SHP77 treated with DMSO at 0.1 percent for 48 hours (cell line): ENCODE results near the gene KIAA1671.
"Not testable (repeated sequence)": the region's sequence is repeated elsewhere in the genome, so short reads cannot be mapped to it uniquely, and the experiment has no call there.

ENCODE experiments used
- DNase-seq: peaks from one replicate; lab custom pipeline; 2025; lab: John Stamatoyannopoulos, UW

The KIAA1671 gene

GRCh38 chr22:25170426-25170980, 218.0 kb downstream of the KIAA1671 start:
- DNase-seq: no peak

- no peak for DNase-seq
Observed at GRCh38 chr22:25172153-25172552, 219.6 kb downstream of the KIAA1671 start.

DNA sequence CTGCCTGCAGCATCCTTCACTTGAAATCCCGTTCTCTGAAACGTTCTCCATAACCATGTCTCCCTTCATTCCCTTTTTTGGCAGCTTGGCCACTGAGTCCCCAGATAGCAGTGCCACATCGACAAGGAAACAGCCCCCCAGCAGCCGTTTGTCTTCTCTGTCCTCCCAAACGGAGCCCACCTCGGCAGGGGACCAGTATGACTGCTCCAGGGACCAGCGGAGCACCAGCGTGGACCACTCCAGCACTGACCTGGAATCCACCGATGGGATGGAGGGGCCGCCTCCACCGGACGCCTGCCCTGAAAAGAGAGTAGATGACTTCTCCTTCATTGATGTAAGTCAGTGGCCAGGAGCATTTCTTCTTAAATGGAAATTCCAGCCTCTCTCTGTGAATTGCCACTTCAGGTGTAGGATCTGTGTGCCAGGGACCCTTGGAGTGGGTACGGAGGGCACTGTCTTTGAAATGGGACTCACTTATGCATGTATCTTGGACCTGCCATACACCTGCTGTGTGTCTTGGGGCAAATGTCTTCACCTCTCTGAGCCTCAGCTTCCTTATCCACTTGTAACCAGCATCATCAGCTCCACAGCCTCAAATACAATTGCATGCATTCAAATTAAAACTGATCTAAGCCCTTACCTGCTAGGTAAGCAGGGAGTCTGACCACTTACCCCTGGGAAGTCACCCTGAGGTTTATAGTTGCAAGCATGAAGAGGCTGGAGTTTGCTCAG, 221.8 kb downstream of the KIAA1671 start:
- no peak for DNase-seq

DNA sequence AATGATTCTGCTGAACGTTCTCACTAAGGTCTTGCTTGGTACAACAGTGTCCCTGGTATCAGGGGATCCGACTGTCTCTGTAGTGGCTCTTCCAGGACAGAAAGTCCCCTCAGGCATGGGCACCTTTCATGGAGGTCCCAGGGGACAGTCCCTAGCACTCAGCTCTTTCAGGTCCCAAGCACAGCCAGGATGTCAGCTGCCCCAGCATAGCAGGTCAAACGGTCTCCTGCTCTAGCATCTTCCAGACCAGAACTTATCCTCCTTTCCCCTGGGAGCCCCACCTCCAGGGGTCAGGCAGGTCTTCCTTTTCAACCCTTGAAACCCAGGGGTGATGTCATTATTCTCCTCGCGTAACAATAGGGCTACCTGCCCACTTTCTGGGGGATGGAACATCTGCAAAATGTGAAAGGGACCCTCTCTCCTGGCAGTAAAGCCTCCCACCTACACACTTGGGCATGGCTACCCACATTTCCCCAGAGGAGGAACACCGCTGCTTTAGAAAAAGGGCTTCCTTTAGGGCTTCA, 222.4 kb downstream of the KIAA1671 start:
- no peak for DNase-seq

DNA sequence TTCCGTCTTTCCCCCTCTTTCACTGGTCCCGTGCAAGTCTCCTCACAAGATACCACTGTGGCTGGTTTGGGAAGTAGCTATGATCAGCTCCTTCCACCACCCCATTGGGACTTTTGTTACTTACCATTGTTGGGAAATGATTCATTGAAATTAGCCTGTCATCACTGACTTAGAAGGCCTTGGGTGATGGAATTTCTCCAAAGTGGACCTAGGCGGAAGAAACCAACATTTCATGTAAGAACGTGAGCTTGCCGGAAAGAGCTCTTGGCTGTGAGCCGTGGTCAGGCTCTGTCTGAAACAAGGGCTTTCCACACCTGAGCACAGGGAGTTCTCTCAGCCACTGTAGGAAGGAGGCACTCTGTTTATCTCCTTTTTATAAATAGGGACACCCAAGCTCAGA, 223.7 kb downstream of the KIAA1671 start:
- DNase-seq: no peak

DNA sequence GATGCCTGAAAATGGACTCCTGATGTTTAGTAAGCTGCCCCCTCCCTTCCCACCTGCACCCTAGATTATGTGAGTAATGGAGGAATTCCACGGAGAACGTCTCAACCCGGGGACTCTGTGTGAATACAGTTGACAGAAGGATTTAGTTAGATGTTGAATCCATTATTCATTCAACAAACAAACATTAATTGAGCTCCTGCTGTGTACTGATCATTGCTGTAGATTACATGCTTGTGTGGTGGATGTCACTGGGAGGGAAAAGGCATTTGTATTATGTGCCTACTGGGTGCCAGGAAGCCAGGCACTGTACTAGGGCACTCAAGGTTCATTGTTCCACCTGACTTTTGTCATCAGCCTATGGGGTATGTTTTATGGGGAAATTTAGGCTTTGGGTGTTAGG, 224.3 kb downstream of the KIAA1671 start:
- DNase-seq: no peak

DNA sequence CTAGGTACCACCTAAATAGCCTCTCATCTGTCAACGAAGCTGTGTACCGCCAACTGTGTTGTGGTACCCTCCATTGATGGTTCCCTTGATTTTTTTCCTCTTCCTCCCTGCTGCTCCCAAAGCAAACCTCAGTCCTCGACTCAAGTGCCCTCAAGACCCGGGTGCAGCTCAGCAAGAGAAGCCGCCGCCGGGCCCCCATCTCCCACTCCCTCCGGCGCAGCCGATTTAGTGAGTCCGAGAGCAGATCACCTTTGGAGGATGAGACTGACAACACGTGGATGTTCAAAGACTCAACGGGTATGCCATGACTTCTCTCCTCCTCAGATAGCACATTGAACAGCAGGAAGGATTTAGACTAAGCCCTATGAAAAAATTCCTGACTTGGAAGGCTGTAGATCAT, 224.7 kb downstream of the KIAA1671 start:
- no peak for DNase-seq

- no peak for DNase-seq
Observed at GRCh38 chr22:25177895-25178294, 225.4 kb downstream of the KIAA1671 start.

DNA sequence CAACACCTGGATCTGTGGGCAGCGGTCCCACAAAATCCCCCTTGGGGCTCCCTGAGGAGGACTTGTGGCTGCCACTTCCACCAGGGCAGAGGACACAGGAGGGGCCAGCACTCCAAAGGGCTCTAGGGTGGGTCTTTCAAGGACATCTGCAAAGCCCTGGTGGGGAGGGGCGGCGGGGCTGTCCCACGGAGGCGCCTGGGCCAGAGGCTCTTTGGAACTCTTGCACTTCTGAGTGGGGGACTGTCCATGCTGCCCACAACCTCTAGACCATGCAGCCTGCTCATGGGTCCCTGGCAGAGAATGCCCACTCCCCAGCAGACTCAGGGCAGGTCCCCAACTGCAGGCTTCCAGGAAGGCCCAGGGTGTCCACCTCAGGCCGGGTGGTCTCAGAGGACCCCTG, 225.8 kb downstream of the KIAA1671 start:
- not testable (repeated sequence) for DNase-seq

DNA sequence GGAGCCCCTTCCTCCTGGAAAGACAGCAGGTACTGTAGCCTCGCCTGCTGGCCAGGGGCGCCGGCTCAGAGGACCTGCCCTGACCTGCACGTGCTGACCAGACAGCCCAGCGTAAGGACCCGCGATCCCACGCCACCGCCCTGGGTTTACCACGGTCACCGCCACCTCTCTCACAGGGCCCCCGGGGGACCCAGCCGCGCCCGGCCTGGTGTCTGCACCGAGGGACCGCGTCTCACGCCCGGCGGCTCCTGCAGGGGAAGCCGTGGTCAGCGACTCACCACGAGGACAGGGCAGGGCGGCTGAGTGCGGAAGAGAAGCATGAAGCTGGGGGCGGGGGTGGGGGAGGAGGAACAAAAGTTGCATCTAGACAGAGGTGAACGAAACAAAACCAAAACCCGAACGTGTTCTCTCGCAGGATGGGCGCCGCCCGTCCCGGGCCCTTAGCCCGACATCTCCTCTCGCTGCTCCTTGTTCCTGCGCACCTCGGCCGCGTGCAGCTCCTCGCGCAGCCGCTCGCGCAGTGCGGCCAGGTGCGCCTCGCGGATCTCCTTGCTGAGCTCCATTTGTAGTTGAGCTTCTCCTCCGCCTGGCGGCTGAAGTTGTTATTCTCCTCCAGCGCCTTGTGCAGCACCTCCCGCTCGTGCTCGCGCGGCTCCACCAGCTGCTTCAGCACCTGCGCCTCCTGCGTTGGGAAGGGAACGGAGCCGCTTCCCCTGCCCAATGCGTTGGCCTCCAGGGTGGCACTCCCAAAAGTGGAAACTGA, 226.5 kb downstream of the KIAA1671 start:
- not testable (repeated sequence) for DNase-seq

DNA sequence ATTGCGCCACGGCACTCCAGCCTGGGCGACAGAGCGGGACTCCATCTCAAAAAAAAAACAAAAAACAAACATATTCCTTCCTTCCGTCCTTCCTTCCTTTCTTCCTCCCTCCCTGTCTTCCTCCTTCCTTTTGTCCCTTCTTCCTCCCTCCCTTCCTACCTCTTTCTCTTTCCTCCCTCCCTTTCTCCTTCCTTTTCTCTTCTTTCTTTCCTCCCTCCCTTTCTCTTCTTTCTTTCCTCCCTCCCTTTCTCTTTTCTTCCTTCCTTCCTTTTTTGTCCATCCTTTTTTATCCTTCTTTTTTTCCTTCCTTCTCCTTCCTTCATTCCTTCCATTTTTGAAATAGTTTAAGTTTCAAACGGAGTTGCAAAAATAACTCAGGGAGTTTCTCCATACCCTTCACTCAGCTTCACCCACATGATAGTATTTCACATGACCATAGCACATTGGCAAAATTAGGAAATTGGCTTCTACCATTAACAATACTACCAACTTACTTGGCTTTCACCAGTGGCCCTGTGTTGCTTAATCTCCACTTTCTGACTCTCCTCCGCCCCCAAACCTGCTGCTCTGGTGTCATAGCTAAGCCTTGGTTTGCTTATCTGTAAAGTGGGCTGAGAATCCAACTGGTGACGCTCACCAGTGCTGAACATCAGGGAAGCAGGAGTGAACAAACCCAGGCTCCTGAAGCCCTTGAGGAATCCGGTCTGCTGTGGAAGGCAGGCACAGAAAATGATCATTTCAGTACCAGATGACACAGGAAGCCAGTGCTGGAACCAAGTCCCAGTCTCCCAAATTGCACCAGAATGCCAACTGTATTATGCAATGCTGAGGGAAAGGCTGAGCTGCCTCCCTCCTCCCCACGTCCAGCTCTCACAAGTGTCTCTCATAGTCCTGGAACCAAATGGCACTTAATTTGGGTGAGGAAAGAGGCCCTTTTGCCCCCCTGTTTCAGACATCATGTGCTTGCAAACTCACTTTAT, 229.9 kb downstream of the KIAA1671 start:
- DNase-seq: no peak

DNA sequence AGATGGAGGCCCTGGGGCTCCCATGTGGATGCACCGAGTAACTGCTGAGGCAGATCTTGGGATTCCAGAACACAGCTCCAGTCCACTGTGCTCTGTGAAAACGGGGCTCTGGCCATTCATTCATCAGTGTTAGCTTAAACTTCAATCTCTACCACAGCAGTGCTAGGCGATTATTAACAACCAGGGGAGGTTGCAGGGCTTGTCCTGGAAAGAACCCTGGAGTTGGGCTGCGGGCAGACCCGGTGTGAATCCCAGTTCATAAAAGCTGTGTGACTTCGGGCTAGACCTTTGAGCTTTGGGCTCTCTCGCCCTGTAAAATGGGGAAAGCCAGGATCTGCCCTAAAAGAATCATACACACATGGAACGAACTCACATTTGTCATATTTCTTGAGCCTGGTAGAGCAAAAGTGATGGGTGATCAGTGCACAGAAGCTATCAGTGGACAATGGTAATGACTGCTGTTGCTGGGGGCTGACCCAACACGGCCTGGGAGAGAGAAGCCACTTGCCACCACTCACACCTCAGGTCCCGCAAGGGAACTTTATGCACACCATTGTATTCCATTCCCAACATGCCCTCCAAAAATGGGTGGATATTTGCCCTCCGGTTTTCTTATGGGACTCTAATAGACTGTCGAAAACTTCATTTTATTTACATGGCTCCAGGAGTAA, 231.6 kb downstream of the KIAA1671 start:
- DNase-seq: no peak

DNA sequence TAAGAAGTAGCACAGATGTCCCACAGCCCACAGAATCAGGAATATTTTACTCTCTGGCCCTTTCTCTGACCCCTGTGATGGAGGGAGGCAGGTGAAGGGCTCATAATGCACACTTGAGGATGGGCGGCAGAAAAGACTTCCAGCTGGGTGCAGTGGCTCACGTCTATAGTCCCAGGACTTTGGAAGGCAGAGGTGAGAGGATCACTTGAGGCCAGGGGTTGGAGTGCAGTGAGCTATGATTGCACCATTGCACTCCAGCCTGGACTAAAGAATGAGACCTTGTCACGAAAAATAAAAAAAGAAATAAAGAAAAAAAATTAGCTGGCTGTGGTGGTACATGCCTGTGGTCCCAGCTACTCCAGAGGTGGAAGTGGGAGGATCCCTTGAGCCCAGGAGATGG, 233.6 kb downstream of the KIAA1671 start:
- no peak for DNase-seq

GRCh38 chr22:25187469-25187868, 235.0 kb downstream of the KIAA1671 start:
- no peak for DNase-seq

GRCh38 chr22:25192406-25192805, 239.9 kb downstream of the KIAA1671 start:
- no peak for DNase-seq

GRCh38 chr22:25193130-25193529, 240.6 kb downstream of the KIAA1671 start:
- DNase-seq: no peak

DNA sequence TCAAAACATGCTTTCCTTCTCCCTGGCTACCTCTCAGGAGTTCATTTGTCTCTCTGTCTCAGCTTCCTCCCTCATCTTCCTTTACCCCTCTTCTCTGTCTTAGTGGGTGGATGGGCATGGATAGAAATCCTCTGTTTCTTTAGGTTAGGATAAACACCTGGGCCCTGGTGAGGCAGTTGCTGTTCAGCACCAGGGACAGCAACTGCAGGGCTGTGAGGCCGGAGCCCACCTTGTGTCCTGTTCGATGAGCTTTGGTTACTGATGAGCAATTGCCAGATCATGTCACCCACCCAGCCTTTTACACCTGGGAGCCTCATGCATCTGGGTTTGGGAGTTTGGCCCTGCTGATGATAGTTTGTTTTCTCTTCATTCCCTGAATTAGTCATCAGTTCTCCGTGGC, 241.0 kb downstream of the KIAA1671 start:
- no peak for DNase-seq

- DNase-seq: no peak
Observed at GRCh38 chr22:25196326-25196725, 243.8 kb downstream of the KIAA1671 start.

GRCh38 chr22:25197340-25197739, 244.8 kb downstream of the KIAA1671 start:
- no peak for DNase-seq

GRCh38 chr22:25199731-25200520, 247.4 kb downstream of the KIAA1671 start, which contains the start of gene CRYBB3:
Gene CRYBB3 (plus strand): TSS chr22:25199858. CDS start chr22:25201397, 1,539 bp downstream.
- DNase-seq: no peak
